Neural crest cell (in vitro differentiated cells): ENCODE data around the gene SEMA4C. TPM values are rescaled to one million over a fixed set of nuclear protein-coding genes. Genes with fewer than 3 reads are reported as not detected.

Experiments
- DNase-seq: peaks from one replicate; pipeline ENCODE4 v3.0.0; 2021; ENCODE audit warnings: low read depth, mixed read lengths, low spot score
- H3K27ac Mint-ChIP-seq: one replicate; pipeline ENCODE4 v1.8.0; 2021; ENCODE audit warnings: mild to moderate bottlenecking, mixed read lengths; ENCODE audit not compliant: unreplicated experiment
- H3K27me3 Mint-ChIP-seq: 2 replicates; pipeline ENCODE4 v1.8.0; 2021; ENCODE audit warnings: low read depth, mild to moderate bottlenecking, mixed read lengths
- H3K36me3 Mint-ChIP-seq: 2 replicates; pipeline ENCODE4 v1.8.0; 2021; ENCODE audit warnings: low read depth, mild to moderate bottlenecking, mixed read lengths
- H3K4me1 Mint-ChIP-seq: 2 replicates; pipeline ENCODE4 v1.8.0; 2021; ENCODE audit warnings: mixed read lengths
- H3K4me3 Mint-ChIP-seq: one replicate; pipeline ENCODE4 v1.8.0; 2021; ENCODE audit warnings: mild to moderate bottlenecking, mixed read lengths
- H3K9me3 Mint-ChIP-seq: 2 replicates; pipeline ENCODE4 v1.8.0; 2021; ENCODE audit warnings: mixed read lengths
- total RNA-seq: library from RNA; stranded (reverse); gene quantifications from 2 replicates; pipeline ENCODE4 v1.2.1, GENCODE V29; 2021
- TF ChIP-seq, protein P1 (sequence below): fragments of 200-600 bp; sonication (generic); conservative IDR thresholded peaks from 2 replicates; pipeline ENCODE4 v1.5.0; 2021; ENCODE audit warnings: antibody characterized with exemption, mild to moderate bottlenecking

The SEMA4C gene
- total RNA-seq, 1 donor from 2014 or later: 103 TPM

DNA sequence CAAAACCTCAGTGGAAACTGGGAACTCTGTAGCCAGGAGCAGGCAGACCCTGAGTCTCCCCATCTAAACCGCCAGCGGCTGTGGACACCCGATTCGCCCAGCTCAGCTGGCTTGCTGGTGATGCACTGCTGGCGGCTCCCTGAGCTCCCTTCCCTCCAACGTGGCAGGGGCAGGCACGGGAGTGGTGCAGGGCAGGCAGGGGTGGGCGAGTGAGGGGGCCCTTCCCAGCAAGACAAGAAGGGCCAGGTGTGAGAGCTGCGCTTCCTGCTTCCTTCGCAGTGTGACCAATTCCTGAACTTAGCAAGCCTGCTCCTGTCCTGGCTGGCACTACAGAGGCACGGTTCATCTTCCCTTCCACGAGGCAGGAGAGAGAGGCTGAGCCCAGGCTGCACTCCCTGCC, 12.3 kb upstream of the SEMA4C start:
- DNase-seq: no peak
- Mint-ChIP-seq H3K27me3 (no peaks in the 10 kb centered on the region), H3K27ac (no peak overlapping the region), H3K36me3 (no peaks in the 10 kb centered on the region), H3K9me3 (no peaks in the 10 kb centered on the region), H3K4me1 (peaks cover 39% of the 10 kb centered on the region), H3K4me3 (no peak overlapping the region)
- TF ChIP-seq, protein P1, sequence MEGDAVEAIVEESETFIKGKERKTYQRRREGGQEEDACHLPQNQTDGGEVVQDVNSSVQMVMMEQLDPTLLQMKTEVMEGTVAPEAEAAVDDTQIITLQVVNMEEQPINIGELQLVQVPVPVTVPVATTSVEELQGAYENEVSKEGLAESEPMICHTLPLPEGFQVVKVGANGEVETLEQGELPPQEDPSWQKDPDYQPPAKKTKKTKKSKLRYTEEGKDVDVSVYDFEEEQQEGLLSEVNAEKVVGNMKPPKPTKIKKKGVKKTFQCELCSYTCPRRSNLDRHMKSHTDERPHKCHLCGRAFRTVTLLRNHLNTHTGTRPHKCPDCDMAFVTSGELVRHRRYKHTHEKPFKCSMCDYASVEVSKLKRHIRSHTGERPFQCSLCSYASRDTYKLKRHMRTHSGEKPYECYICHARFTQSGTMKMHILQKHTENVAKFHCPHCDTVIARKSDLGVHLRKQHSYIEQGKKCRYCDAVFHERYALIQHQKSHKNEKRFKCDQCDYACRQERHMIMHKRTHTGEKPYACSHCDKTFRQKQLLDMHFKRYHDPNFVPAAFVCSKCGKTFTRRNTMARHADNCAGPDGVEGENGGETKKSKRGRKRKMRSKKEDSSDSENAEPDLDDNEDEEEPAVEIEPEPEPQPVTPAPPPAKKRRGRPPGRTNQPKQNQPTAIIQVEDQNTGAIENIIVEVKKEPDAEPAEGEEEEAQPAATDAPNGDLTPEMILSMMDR: no peak

DNA sequence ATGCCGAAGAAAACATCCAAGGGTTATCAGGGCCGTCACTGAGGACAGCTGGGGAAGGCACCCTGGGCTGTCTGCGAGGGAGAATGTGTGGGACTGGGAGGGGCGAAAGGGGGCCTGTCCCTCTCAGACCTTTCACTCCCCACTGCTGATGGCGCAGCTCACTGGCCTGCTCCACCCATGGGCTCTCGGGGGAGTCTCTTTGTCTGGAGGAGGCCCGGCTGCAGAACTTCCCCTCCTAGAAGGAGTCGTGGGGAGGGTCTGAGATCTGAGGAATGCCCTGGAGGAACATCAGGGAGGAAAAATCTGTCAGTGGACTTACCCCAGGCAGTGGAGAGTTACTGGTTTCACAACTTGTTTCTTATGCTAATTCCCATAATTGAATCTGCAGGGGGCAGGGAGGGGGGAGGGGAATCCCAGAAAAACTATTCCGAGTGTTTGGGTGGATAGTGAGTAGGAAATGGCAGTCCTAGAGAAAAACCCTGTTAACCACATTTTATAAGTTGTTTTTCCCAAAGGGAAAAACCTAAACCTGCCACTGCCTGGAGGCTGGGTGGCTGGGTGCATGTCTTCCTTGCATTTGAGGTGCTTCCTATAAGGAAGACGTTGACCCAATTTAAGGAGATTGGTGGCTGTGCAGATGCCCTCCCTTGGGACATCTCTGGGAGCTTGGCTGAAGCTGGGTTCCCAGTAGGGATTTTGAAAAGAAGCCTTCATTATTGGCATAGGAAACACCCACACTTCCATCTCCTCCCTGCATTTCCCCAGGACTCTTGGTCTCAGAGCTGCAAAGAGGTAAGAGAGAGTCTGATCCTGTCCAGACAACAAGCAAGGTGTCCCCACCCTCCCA, 11.7 kb upstream of the SEMA4C start:
- TF ChIP-seq, protein P1: no peak
- Mint-ChIP-seq H3K4me3 (peak overlapping the region; percentile 34), H3K36me3 (no peaks in the 10 kb centered on the region), H3K4me1 (peaks cover 41% of the 10 kb centered on the region), H3K27me3 (no peaks in the 10 kb centered on the region), H3K27ac (peak overlapping the region; percentile 21), H3K9me3 (no peaks in the 10 kb centered on the region)
- no peak for DNase-seq

DNA sequence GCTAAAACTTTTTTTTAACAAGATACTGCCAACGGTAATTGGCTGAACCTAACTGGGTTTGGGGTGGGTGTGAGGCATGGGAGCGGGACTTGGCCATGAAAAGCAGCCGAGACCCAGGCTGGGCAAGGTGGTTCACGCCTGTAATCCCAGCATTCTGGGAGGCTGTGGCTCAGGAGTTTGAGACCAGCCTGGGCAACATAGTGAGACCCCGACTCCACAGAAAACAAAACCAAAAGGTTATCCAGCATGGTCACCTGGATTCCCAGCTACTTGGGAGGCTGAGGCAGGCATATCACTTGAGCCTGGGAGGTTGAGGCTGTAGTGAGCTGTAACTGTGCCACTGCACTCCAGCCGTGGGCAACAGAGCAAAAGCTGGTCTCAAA, 11.0 kb upstream of the SEMA4C start:
- no peak for DNase-seq
- TF ChIP-seq, protein P1: no peak
- H3K4me1 Mint-ChIP-seq: peaks cover 48% of the 10 kb centered on the region
- H3K27me3 Mint-ChIP-seq: no peaks in the 10 kb centered on the region
- no peaks in the 10 kb centered on the region for H3K9me3 Mint-ChIP-seq
- peak overlapping the region; percentile 34 for H3K4me3 Mint-ChIP-seq
- peak overlapping the region; percentile 21 for H3K27ac Mint-ChIP-seq
- H3K36me3 Mint-ChIP-seq: no peaks in the 10 kb centered on the region

DNA sequence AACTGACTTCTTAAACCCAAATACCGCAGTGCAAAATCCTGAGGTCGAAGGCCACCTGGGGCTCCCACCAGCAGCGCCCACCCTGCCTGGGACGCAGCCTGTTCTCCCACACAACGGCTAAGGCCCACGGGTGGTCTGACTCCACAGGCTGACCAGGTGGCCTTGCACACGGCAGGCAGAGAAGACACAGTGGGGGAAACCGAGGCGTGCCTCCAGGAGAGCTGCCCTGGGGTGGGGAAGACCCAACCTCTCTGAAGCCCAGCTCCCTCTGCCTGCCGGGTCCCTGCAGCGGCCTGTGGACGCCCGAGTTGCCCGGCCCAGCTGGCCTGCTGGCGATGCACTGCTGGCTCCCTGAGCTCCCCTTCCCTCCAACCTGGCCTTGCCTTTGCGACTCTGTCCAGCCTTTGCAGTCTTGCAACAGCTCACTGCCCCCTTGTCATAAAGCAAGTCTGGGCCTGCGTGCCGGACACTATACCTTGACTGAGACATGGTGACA, 9.7 kb upstream of the SEMA4C start:
- no peaks in the 10 kb centered on the region for H3K36me3 Mint-ChIP-seq

DNA sequence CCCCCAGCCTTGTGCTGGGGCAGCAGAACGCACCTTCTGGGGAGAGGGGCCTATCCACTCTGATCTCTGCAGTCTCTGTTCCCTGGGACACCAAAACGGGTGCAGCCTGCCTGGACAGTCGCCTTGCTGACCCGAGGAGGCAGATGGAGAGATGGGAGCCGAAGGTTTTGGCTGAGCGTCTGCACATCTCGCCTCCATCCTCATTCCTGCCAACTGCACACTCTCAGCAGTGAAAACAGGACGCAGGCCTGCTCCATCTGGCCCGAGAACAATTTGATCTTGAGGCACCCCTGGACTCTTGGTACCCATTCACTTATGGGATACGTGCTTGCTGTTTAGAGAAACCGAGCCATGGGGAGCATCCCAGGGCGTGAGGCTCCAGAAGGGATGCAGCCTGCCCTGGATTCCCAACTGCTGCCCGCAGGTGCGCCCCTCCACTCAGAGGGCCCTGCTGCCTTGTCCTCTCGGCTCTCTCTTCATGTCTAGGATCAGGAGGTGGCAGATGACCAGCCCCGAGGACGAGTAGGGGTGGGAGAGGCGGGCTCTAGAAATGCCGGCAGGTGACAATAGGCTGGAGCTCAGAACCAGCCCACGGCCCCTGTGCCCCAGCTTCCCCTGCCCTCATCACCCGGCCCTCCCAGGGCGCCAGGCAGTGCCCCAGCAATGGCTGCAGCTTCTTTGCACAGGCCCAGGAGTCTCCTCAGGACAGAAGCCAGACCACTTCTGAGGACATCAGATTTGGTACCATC, 9.1 kb upstream of the SEMA4C start:
- Mint-ChIP-seq H3K36me3 (no peaks in the 10 kb centered on the region), H3K27me3 (no peaks in the 10 kb centered on the region), H3K4me3 (no peak overlapping the region), H3K4me1 (peaks cover 58% of the 10 kb centered on the region), H3K9me3 (no peaks in the 10 kb centered on the region), H3K27ac (no peak overlapping the region)
- TF ChIP-seq, protein P1: no peak
- DNase-seq: no peak

More for the DNA sequence above, 9.7 kb upstream of the SEMA4C start:
- DNase-seq: no peak
- Mint-ChIP-seq H3K4me1 (peaks cover 54% of the 10 kb centered on the region), H3K27ac (no peak overlapping the region), H3K4me3 (no peak overlapping the region), H3K9me3 (no peaks in the 10 kb centered on the region), H3K27me3 (no peaks in the 10 kb centered on the region)
- TF ChIP-seq, protein P1: no peak
